Liver (tissue), 10 donors: ENCODE data around the gene PIGQ. TPM values are rescaled to one million over a fixed set of nuclear protein-coding genes. Genes with fewer than 3 reads are reported as not detected.

Experiments used
- DNase-seq: peaks from one replicate; pipeline ENCODE4 v3.0.0-alpha.2; 2017; ENCODE audit warnings: low spot score
- H3K27ac ChIP-seq, 2 donors: one replicate each; pipeline ENCODE4 v1.7.0; 2013; ENCODE audit warnings: inconsistent platforms in 2 of 2, low read length in 2 of 2, control low read depth in 1 of 2, low read depth in 1 of 2, mild to moderate bottlenecking in 1 of 2
- H3K27me3 ChIP-seq, 4 donors: one replicate each; pipeline versions ENCODE4 v1.6.1 to v1.7.0; 2013; ENCODE audit warnings: low read length in 3 of 4, inconsistent platforms in 1 of 4, mild to moderate bottlenecking in 1 of 4, moderate library complexity in 1 of 4; ENCODE audit not compliant: control insufficient read depth in 4 of 4, insufficient read depth in 4 of 4
- H3K36me3 ChIP-seq, 4 donors: one replicate each; pipeline versions ENCODE4 v1.6.1 to v1.7.0; 2013; ENCODE audit warnings: low read length in 3 of 4, mild to moderate bottlenecking in 3 of 4, low read depth in 1 of 4, moderate library complexity in 1 of 4; ENCODE audit not compliant: control insufficient read depth in 4 of 4, insufficient read depth in 3 of 4
- H3K4me1 ChIP-seq, 4 donors: one replicate each; pipeline versions ENCODE4 v1.6.1 to v1.7.0; 2013; ENCODE audit warnings: low read length in 3 of 4, mild to moderate bottlenecking in 3 of 4, moderate library complexity in 1 of 4; ENCODE audit not compliant: control insufficient read depth in 4 of 4, insufficient read depth in 4 of 4
- H3K4me3 ChIP-seq, 3 donors: one replicate each; pipeline versions ENCODE4 v1.6.1 to v1.7.0; 2013; ENCODE audit warnings: low read length in 3 of 3, control low read depth in 1 of 3, low read depth in 1 of 3, mild to moderate bottlenecking in 1 of 3
- H3K9ac ChIP-seq, 2 donors: one replicate each; pipeline ENCODE4 v1.7.0; 2013; ENCODE audit warnings: low read length in 2 of 2, mild to moderate bottlenecking in 2 of 2, moderate library complexity in 2 of 2, control low read depth in 1 of 2, low read depth in 1 of 2
- H3K9me3 ChIP-seq, 4 donors: one replicate each; pipeline versions ENCODE4 v1.6.1 to v1.7.0; 2013; ENCODE audit warnings: low read length in 3 of 4; ENCODE audit not compliant: control insufficient read depth in 4 of 4
- CTCF ChIP-seq: fragments of 150-350 bp; IDR thresholded peaks from 2 replicates; pipeline ENCODE4 v1.5.1; 2017; ENCODE audit warnings: improper control_type of control experiment, low read depth, low read length; ENCODE audit not compliant: missing input control
- EGR1 ChIP-seq, 2 donors: IDR thresholded peaks; 2 replicates each; pipeline ENCODE4 v1.6.1; 2016 to 2018; ENCODE audit warnings: antibody characterized with exemption in 2 of 2, low read depth in 2 of 2
- FOXA1 ChIP-seq: IDR thresholded peaks from 2 replicates; pipeline ENCODE4 v1.6.1; 2016; ENCODE audit warnings: antibody characterized with exemption
- GABPA ChIP-seq, 2 donors: IDR thresholded peaks in 1 of 2; conservative IDR thresholded peaks in 1 of 2; 2 replicates each; pipeline ENCODE4 v1.6.1; 2016; ENCODE audit warnings: antibody characterized with exemption in 2 of 2, mild to moderate bottlenecking in 1 of 2, moderate library complexity in 1 of 2
- HNF4G ChIP-seq: IDR thresholded peaks from 2 replicates; pipeline ENCODE4 v1.6.1; 2016; ENCODE audit warnings: antibody characterized with exemption
- JUND ChIP-seq, 2 donors: IDR thresholded peaks; 2 replicates each; pipeline ENCODE4 v1.6.1; 2016; ENCODE audit warnings: antibody characterized with exemption in 2 of 2
- MAX ChIP-seq: IDR thresholded peaks from 2 replicates; pipeline ENCODE4 v1.6.1; 2016; ENCODE audit warnings: antibody characterized with exemption
- NR2F2 ChIP-seq: IDR thresholded peaks from 2 replicates; pipeline ENCODE4 v1.6.1; 2016; ENCODE audit warnings: antibody characterized with exemption
- REST ChIP-seq: IDR thresholded peaks from 2 replicates; pipeline ENCODE4 v1.6.1; 2016; ENCODE audit warnings: antibody characterized with exemption, mild to moderate bottlenecking
- RXRA ChIP-seq, 2 donors: IDR thresholded peaks; 2 replicates each; pipeline ENCODE4 v1.6.1; 2017 to 2018; ENCODE audit warnings: antibody characterized with exemption in 2 of 2, mild to moderate bottlenecking in 1 of 2
- TAF1 ChIP-seq: conservative IDR thresholded peaks from 2 replicates; pipeline ENCODE4 v1.6.1; 2016; ENCODE audit warnings: antibody characterized with exemption, mild to moderate bottlenecking
- YY1 ChIP-seq: IDR thresholded peaks from 2 replicates; pipeline ENCODE4 v1.6.1; 2016; ENCODE audit warnings: antibody characterized with exemption, mild to moderate bottlenecking
- ZBTB33 ChIP-seq: IDR thresholded peaks from 2 replicates; pipeline ENCODE4 v1.6.1; 2016; ENCODE audit warnings: antibody characterized with exemption
- WGBS: extraction: QIAGEN DNeasy Blood & Tissue Kit; methylation state at CpG from one replicate; pipeline ENCODE4 v1.1.7; 2013; 5-methylcytosine and 5-hydroxymethylcytosine counted together
- polyA plus RNA-seq, 2 donors: library from polyadenylated mRNA; stranded (reverse) in 1 of 2; unstranded in 1 of 2; fragments of 200-250 nt in 1 of 2; fragments of >200 nt in 1 of 2; fragmentation: Nextera tagmentation in 1 of 2; extraction: Ambion mirVana in 1 of 2; gene quantifications; one replicate each; pipeline versions ENCODE4 v1.2.1 to v1.2.3, GENCODE V29; 2013 to 2015
- small RNA-seq: library from RNA; depleted of rRNA; stranded (forward); fragments of <200 nt; gene quantifications from one replicate; pipeline ENCODE3, GENCODE V24; 2014
- total RNA-seq, 2 donors: library from RNA; depleted of rRNA; stranded (reverse); fragments of >200 nt; gene quantifications; one replicate each; pipeline ENCODE4 v1.2.3, GENCODE V29; 2014
- donor health status: healthy.
- donor health status: healthy.
- donor health status: healthy.
- donor health status: healthy.
- donor health status: healthy.

Gene PIGQ
- total and polyA plus RNA-seq, 4 donors, result 16.8 to 144 (median 20.6) TPM

GRCh38 chr16:633336-634050 lies 63.7 kb downstream of the PIGQ start:
- Histone ChIP-seq H3K36me3 (peaks cover 0 to 7% (median 0%) of the 10 kb centered on the region in 4 donors), H3K9me3 (no peaks in the 10 kb centered on the region), H3K27ac (no peak overlapping the region), H3K9ac (no peak overlapping the region), H3K4me1 (peaks cover 34 to 55% (median 44%) of the 10 kb centered on the region in 4 donors), H3K4me3 (no peak overlapping the region), H3K27me3 (no peaks in the 10 kb centered on the region)
- TF ChIP-seq EGR1 (IDR thresholded peaks at IDR 0.05; ENCODE audit: low read depth in 2 of 2), result no peak
- no peak for TF ChIP-seq FOXA1
- no peak for TF ChIP-seq RXRA (IDR thresholded peaks at IDR 0.05)
- no peak for TF ChIP-seq TAF1
- no peak for TF ChIP-seq NR2F2
- no peak for TF ChIP-seq HNF4G
- TF ChIP-seq GABPA (IDR thresholded peaks at IDR 0.05 in 1 of 2, conservative IDR thresholded peaks at IDR 0.05 in 1 of 2), result no peak
- no peak for TF ChIP-seq ZBTB33
- no peak for TF ChIP-seq JUND (IDR thresholded peaks at IDR 0.05)
- no peak for TF ChIP-seq YY1
- no peak for TF ChIP-seq CTCF
- no peak for TF ChIP-seq REST
- no peak for TF ChIP-seq MAX
- DNase-seq, result no peak
- 98% methylated on average over 74 of the region's 74 CpGs for WGBS

Small RNA genes within 50 kb of the gene (small RNA-seq; reads per million reads assigned to genes)
- 1.2 reads per million, percentile 80 among the genes with 10 or more reads in this experiment for gene MIR3176
- not detected for gene MIR5587
- gene Z98883.1, result not detected

Other genes starting within 250 kb of the PIGQ start
- gene AXIN1, start 217.2 kb upstream of the PIGQ start, total RNA-seq, result 10 to 100 TPM in 1 of 2 donors, 1 to 10 TPM in 1; 9.4 to 10.3 TPM
- 1 to 10 TPM; 2.0 to 6.5 TPM for gene AXIN1, start 217.2 kb upstream of the PIGQ start, polyA plus RNA-seq
- gene MRPL28, start 199.4 kb upstream of the PIGQ start, total RNA-seq, result 10 to 100 TPM; 28.3 to 41.5 TPM
- gene MRPL28, start 199.4 kb upstream of the PIGQ start, polyA plus RNA-seq, result 10 to 100 TPM; 58.6 to 63.4 TPM
- gene PGAP6, start 188.0 kb upstream of the PIGQ start, total RNA-seq, result 10 to 100 TPM; 34.4 to 41.7 TPM
- 10 to 100 TPM; 18.9 to 50.5 TPM for gene PGAP6, start 188.0 kb upstream of the PIGQ start, polyA plus RNA-seq
- gene NME4, start 172.8 kb upstream of the PIGQ start, total RNA-seq, result 10 to 100 TPM; 39.2 to 91.4 TPM
- gene NME4, start 172.8 kb upstream of the PIGQ start, polyA plus RNA-seq, result 100 to 1,000 TPM in 1 of 2 donors, 10 to 100 TPM in 1; 76.4 to 118 TPM
- gene DECR2, start 168.1 kb upstream of the PIGQ start, total RNA-seq, result 100 to 1,000 TPM in 1 of 2 donors, 10 to 100 TPM in 1; 42.2 to 119 TPM
- gene DECR2, start 168.1 kb upstream of the PIGQ start, polyA plus RNA-seq, result 100 to 1,000 TPM; 133 to 210 TPM
- 10 to 100 TPM in 1 of 2 donors, 1 to 10 TPM in 1; 8.8 to 29.4 TPM for gene RAB11FIP3, start 144.3 kb upstream of the PIGQ start, total RNA-seq
- 10 to 100 TPM in 1 of 2 donors, 1 to 10 TPM in 1; 3.5 to 22.6 TPM for gene RAB11FIP3, start 144.3 kb upstream of the PIGQ start, polyA plus RNA-seq
- gene CAPN15, start 42.3 kb upstream of the PIGQ start, total RNA-seq, result 10 to 100 TPM; 26.2 to 37.2 TPM
- 10 to 100 TPM in 1 of 2 donors, 1 to 10 TPM in 1; 5.9 to 17.0 TPM for gene CAPN15, start 42.3 kb upstream of the PIGQ start, polyA plus RNA-seq
- gene PRR35, start 9.6 kb upstream of the PIGQ start, total RNA-seq, result not detected
- not detected for gene PRR35, start 9.6 kb upstream of the PIGQ start, polyA plus RNA-seq
- 1 to 10 TPM in 1 of 2 donors, under 1 TPM in 1; 0.25 to 7.0 TPM for gene NHLRC4, start 3.0 kb upstream of the PIGQ start, total RNA-seq
- under 1 TPM in 1 of 2 donors, not detected in 1; 0.17 TPM for gene NHLRC4, start 3.0 kb upstream of the PIGQ start, polyA plus RNA-seq
- gene RAB40C, start 20.1 kb downstream of the PIGQ start, total RNA-seq, result 10 to 100 TPM in 1 of 2 donors, 1 to 10 TPM in 1; 7.7 to 11.0 TPM
- 10 to 100 TPM in 1 of 2 donors, 1 to 10 TPM in 1; 6.1 to 10.7 TPM for gene RAB40C, start 20.1 kb downstream of the PIGQ start, polyA plus RNA-seq
- gene WFIKKN1, start 61.0 kb downstream of the PIGQ start, total RNA-seq, result 1 to 10 TPM in 1 of 2 donors, under 1 TPM in 1; 0.67 to 1.2 TPM
- gene WFIKKN1, start 61.0 kb downstream of the PIGQ start, polyA plus RNA-seq, result under 1 TPM; 0.19 to 0.24 TPM
- gene METTL26, start 66.3 kb downstream of the PIGQ start, total RNA-seq, result 10 to 100 TPM; 26.3 to 28.1 TPM
- 10 to 100 TPM; 54.6 to 69.1 TPM for gene METTL26, start 66.3 kb downstream of the PIGQ start, polyA plus RNA-seq
- 10 to 100 TPM; 16.3 to 45.5 TPM for gene MCRIP2, start 71.9 kb downstream of the PIGQ start, total RNA-seq
- gene MCRIP2, start 71.9 kb downstream of the PIGQ start, polyA plus RNA-seq, result 10 to 100 TPM; 77.4 to 97.3 TPM
- gene WDR90, start 79.4 kb downstream of the PIGQ start, total RNA-seq, result 10 to 100 TPM in 1 of 2 donors, 1 to 10 TPM in 1; 10.0 to 13.4 TPM
- gene WDR90, start 79.4 kb downstream of the PIGQ start, polyA plus RNA-seq, result 1 to 10 TPM; 4.7 to 5.9 TPM
- 10 to 100 TPM; 20.8 to 31.0 TPM for gene RHOT2, start 98.2 kb downstream of the PIGQ start, total RNA-seq
- 10 to 100 TPM; 37.5 to 37.9 TPM for gene RHOT2, start 98.2 kb downstream of the PIGQ start, polyA plus RNA-seq
- under 1 TPM; 0.67 to 0.84 TPM for gene RHBDL1, start 105.7 kb downstream of the PIGQ start, total RNA-seq
- under 1 TPM; 0.35 to 0.74 TPM for gene RHBDL1, start 105.7 kb downstream of the PIGQ start, polyA plus RNA-seq
- 10 to 100 TPM; 32.4 to 38.2 TPM for gene STUB1, start 110.4 kb downstream of the PIGQ start, total RNA-seq
- gene STUB1, start 110.4 kb downstream of the PIGQ start, polyA plus RNA-seq, result 10 to 100 TPM; 62.2 to 74.4 TPM
- 10 to 100 TPM; 21.2 to 35.8 TPM for gene JMJD8, start 114.4 kb downstream of the PIGQ start, total RNA-seq
- gene JMJD8, start 114.4 kb downstream of the PIGQ start, polyA plus RNA-seq, result 10 to 100 TPM; 30.9 to 52.6 TPM
- gene WDR24, start 120.4 kb downstream of the PIGQ start, total RNA-seq, result 1 to 10 TPM; 4.4 to 6.7 TPM
- 1 to 10 TPM; 4.2 to 8.0 TPM for gene WDR24, start 120.4 kb downstream of the PIGQ start, polyA plus RNA-seq
- under 1 TPM in 1 of 2 donors, not detected in 1; under 0.01 TPM for gene FBXL16, start 135.8 kb downstream of the PIGQ start, total RNA-seq
- gene FBXL16, start 135.8 kb downstream of the PIGQ start, polyA plus RNA-seq, result under 1 TPM in 1 of 2 donors, not detected in 1; 0.14 TPM
- gene METRN, start 145.2 kb downstream of the PIGQ start, total RNA-seq, result 1 to 10 TPM; 5.9 to 8.3 TPM
- 10 to 100 TPM in 1 of 2 donors, 1 to 10 TPM in 1; 4.6 to 22.9 TPM for gene METRN, start 145.2 kb downstream of the PIGQ start, polyA plus RNA-seq
- 10 to 100 TPM; 14.0 to 17.6 TPM for gene ANTKMT, start 151.2 kb downstream of the PIGQ start, total RNA-seq
- 10 to 100 TPM; 21.8 to 29.7 TPM for gene ANTKMT, start 151.2 kb downstream of the PIGQ start, polyA plus RNA-seq
- under 1 TPM; 0.08 to 0.28 TPM for gene CCDC78, start 156.5 kb downstream of the PIGQ start, total RNA-seq
- under 1 TPM in 1 of 2 donors, not detected in 1; 0.05 TPM for gene CCDC78, start 156.5 kb downstream of the PIGQ start, polyA plus RNA-seq
- gene HAGHL, start 157.1 kb downstream of the PIGQ start, total RNA-seq, result 1 to 10 TPM in 1 of 2 donors, under 1 TPM in 1; 0.67 to 1.1 TPM
- gene HAGHL, start 157.1 kb downstream of the PIGQ start, polyA plus RNA-seq, result under 1 TPM; 0.25 to 0.32 TPM
- 10 to 100 TPM; 16.9 to 24.3 TPM for gene CIAO3, start 171.0 kb downstream of the PIGQ start, total RNA-seq
- gene CIAO3, start 171.0 kb downstream of the PIGQ start, polyA plus RNA-seq, result 10 to 100 TPM; 13.2 to 16.0 TPM
- under 1 TPM; 0.08 to 0.65 TPM for gene MSLN, start 190.8 kb downstream of the PIGQ start, total RNA-seq
- gene MSLN, start 190.8 kb downstream of the PIGQ start, polyA plus RNA-seq, result under 1 TPM in 1 of 2 donors, not detected in 1; 0.03 TPM
- gene RPUSD1, start 218.4 kb downstream of the PIGQ start, total RNA-seq, result 1 to 10 TPM; 8.2 to 9.7 TPM
- gene RPUSD1, start 218.4 kb downstream of the PIGQ start, polyA plus RNA-seq, result 10 to 100 TPM in 1 of 2 donors, 1 to 10 TPM in 1; 4.5 to 10.7 TPM
- 10 to 100 TPM in 1 of 2 donors, 1 to 10 TPM in 1; 5.1 to 15.6 TPM for gene CHTF18, start 218.7 kb downstream of the PIGQ start, total RNA-seq
- gene CHTF18, start 218.7 kb downstream of the PIGQ start, polyA plus RNA-seq, result 1 to 10 TPM; 1.7 to 2.6 TPM
- not detected for gene GNG13, start 230.8 kb downstream of the PIGQ start, total RNA-seq
- not detected for gene GNG13, start 230.8 kb downstream of the PIGQ start, polyA plus RNA-seq